DMS 273 (cell line): ENCODE data around the gene ABCC2.
"Not testable (repeated sequence)": the region's sequence is repeated elsewhere in the genome, so short reads cannot be mapped to it uniquely, and the experiment has no call there.

Experiments
- DNase-seq: peaks from one replicate; lab custom pipeline; 2025; ENCODE audit not compliant: unreplicated experiment; lab: John Stamatoyannopoulos, UW

ABCC2 gene

GRCh38 chr10:99807786-99808185 lies 25.3 kb downstream of the ABCC2 start:
- DNase-seq: no peak

- DNase-seq: no peak
These were observed 25.8 kb downstream of the ABCC2 start for GRCh38 chr10:99808270-99808669.

- no peak for DNase-seq
These were observed 27.0 kb downstream of the ABCC2 start for GRCh38 chr10:99809481-99809880.

GRCh38 chr10:99809931-99810615 lies 27.6 kb downstream of the ABCC2 start:
- DNase-seq: no peak

GRCh38 chr10:99812177-99812576 lies 29.7 kb downstream of the ABCC2 start:
- DNase-seq: no peak

- no peak for DNase-seq
These were observed 31.7 kb downstream of the ABCC2 start for GRCh38 chr10:99814143-99814542.

GRCh38 chr10:99815621-99816020 lies 33.2 kb downstream of the ABCC2 start:
- DNase-seq: no peak

- no peak for DNase-seq
These were observed 45.5 kb downstream of the ABCC2 start for GRCh38 chr10:99827936-99828335.

GRCh38 chr10:99828464-99828863 lies 46.0 kb downstream of the ABCC2 start:
- no peak for DNase-seq

- DNase-seq: no peak
These were observed 50.0 kb downstream of the ABCC2 start for GRCh38 chr10:99832439-99832838.

GRCh38 chr10:99834410-99834809 lies 52.0 kb downstream of the ABCC2 start:
- no peak for DNase-seq

- DNase-seq: no peak
These were observed 53.5 kb downstream of the ABCC2 start for GRCh38 chr10:99835947-99836346.

GRCh38 chr10:99836711-99837110 lies 54.3 kb downstream of the ABCC2 start:
- no peak for DNase-seq

- not testable (repeated sequence) for DNase-seq
These were observed 58.4 kb downstream of the ABCC2 start for GRCh38 chr10:99840859-99841258.

- no peak for DNase-seq
These were observed 59.3 kb downstream of the ABCC2 start for GRCh38 chr10:99841746-99842145.

GRCh38 chr10:99843310-99843709 lies 60.9 kb downstream of the ABCC2 start:
- no peak for DNase-seq

- no peak for DNase-seq
These were observed 62.1 kb downstream of the ABCC2 start for GRCh38 chr10:99844433-99844955.

GRCh38 chr10:99845837-99846382 lies 63.5 kb downstream of the ABCC2 start:
- DNase-seq: peak; percentile 88

GRCh38 chr10:99849057-99849456 lies 66.6 kb downstream of the ABCC2 start:
- no peak for DNase-seq

GRCh38 chr10:99849536-99849935 lies 67.1 kb downstream of the ABCC2 start:
- DNase-seq: no peak

- no peak for DNase-seq
These were observed 67.8 kb downstream of the ABCC2 start for GRCh38 chr10:99850021-99850766.

GRCh38 chr10:99850767-99851340 lies 68.4 kb downstream of the ABCC2 start:
- DNase-seq: no peak
